K562 (cell line): ENCODE measurements around the gene NRARP. TPM values are rescaled to one million over a fixed set of nuclear protein-coding genes. Genes with fewer than 3 reads are reported as not detected.
A peak's percentile ranks its signal among the peaks of the same experiment; 100 is the strongest.

Source experiments
- ATAC-seq: fragments of 200-7000 bp; cut with Tn5 transposase; 3 replicates; pipeline ENCODE4 v1.9.1; 2020; ENCODE audit warnings: moderate library complexity
- BruUV-seq: library from RNA; stranded (reverse); fragments of 400-500 nt; replicated peaks from 2 replicates; lab custom pipeline; 2021; lab: Mats Ljungman, UMichigan
- CTCF ChIA-PET: fragments of 300-600 bp; formaldehyde crosslinking; extraction: SDS; loops from one replicate; lab custom pipeline; 2021; ENCODE audit warnings: low intra/inter-chr PET ratio; lab: Yijun Ruan, JAX
- POLR2A ChIA-PET: fragments of 300-600, 350-650 bp; sonication (Branson Sonifier 250); formaldehyde crosslinking; extraction: SDS; loops from one replicate; lab custom pipeline; 2021; ENCODE audit warnings: antibody characterized with exemption, inconsistent platforms; lab: Yijun Ruan, JAX
- DNase-seq, 4 experiments: peaks; one replicate each; pipeline versions ENCODE4 v3.0.0 to v3.0.0-alpha.2; 2011 to 2018; ENCODE audit warnings: low spot score in 3 of 4, mixed read lengths in 3 of 4; ENCODE audit errors: extremely low read depth in 1 of 4
- FAIRE-seq: peaks from 2 replicates; lab custom pipeline; 2011; peaks lifted over from hg19 to GRCh38; lab: Jason Lieb, UNC
- H2AFZ ChIP-seq: 2 replicates; pipeline ENCODE4 v1.6.0; 2011; ENCODE audit warnings: low read depth, low read length, control low read depth, inconsistent platforms
- H3K27ac ChIP-seq: fragments of 200-600 bp; 3 replicates; pipeline ENCODE4 v1.8.0; 2011; ENCODE audit warnings: low read depth, mild to moderate bottlenecking, control low read depth, inconsistent platforms, low read length, moderate library complexity, mixed read lengths; ENCODE audit errors: extremely low read depth
- H3K27me3 ChIP-seq, 2 experiments: fragments of 300-600 bp in 1 of 2; 2 replicates in 1 of 2; 3 replicates in 1 of 2; pipeline versions ENCODE4 v1.6.0 to v1.8.0; 2011; ENCODE audit warnings: inconsistent platforms in 2 of 2, low read length in 2 of 2, mild to moderate bottlenecking in 1 of 2, mixed read lengths in 1 of 2, moderate library complexity in 1 of 2; ENCODE audit not compliant: control insufficient read depth in 2 of 2, insufficient read depth in 2 of 2
- H3K36me3 ChIP-seq: fragments of 300-600 bp; 3 replicates; pipeline ENCODE4 v1.8.0; 2011; ENCODE audit warnings: mild to moderate bottlenecking, low read length, inconsistent platforms; ENCODE audit not compliant: control insufficient read depth, insufficient read depth
- H3K4me1 ChIP-seq, 2 experiments: fragments of 200-600 bp in 1 of 2; replicated peaks in 1 of 2; 2 replicates in 1 of 2; 3 replicates in 1 of 2; pipeline versions ENCODE4 v1.5.1 to v1.8.0; 2011; ENCODE audit warnings: inconsistent platforms in 2 of 2, low read length in 2 of 2, mild to moderate bottlenecking in 1 of 2, mixed read lengths in 1 of 2, moderate library complexity in 1 of 2; ENCODE audit not compliant: control insufficient read depth in 2 of 2, insufficient read depth in 2 of 2
- H3K4me2 ChIP-seq: 2 replicates; pipeline ENCODE4 v1.6.1; 2011; ENCODE audit warnings: low read length, control low read depth, inconsistent platforms, mixed read lengths; ENCODE audit not compliant: insufficient read depth
- H3K4me3 ChIP-seq: fragments of 200-600 bp; sonication (generic), shearing (Covaris generic); 2 replicates; pipeline ENCODE4 v1.5.1; 2016; ENCODE audit warnings: control low read depth, inconsistent platforms
- H3K79me2 ChIP-seq: fragments of 200-600 bp; 3 replicates; pipeline ENCODE4 v1.8.0; 2011; ENCODE audit warnings: low read length, inconsistent platforms; ENCODE audit not compliant: control insufficient read depth, insufficient read depth
- H3K9ac ChIP-seq, 2 experiments: 2 replicates each; pipeline versions ENCODE4 v1.6.0 to v1.6.1; 2011; ENCODE audit warnings: low read depth in 2 of 2, low read length in 2 of 2, control low read depth in 1 of 2, inconsistent platforms in 1 of 2, mild to moderate bottlenecking in 1 of 2, mixed read lengths in 1 of 2; ENCODE audit not compliant: insufficient read depth in 1 of 2
- H3K9me1 ChIP-seq: one replicate; pipeline ENCODE4 v1.6.0; 2011; ENCODE audit warnings: inconsistent platforms, mild to moderate bottlenecking, low read length, moderate library complexity; ENCODE audit not compliant: control insufficient read depth, insufficient read depth
- H3K9me3 ChIP-seq: replicated peaks from 2 replicates; pipeline ENCODE4 v1.5.1; 2011; ENCODE audit warnings: low read depth, low read length, inconsistent platforms; ENCODE audit not compliant: control insufficient read depth, insufficient read depth
- H4K20me1 ChIP-seq: replicated peaks from 2 replicates; pipeline ENCODE4 v1.6.1; 2011; ENCODE audit warnings: low read length, inconsistent platforms, mixed read lengths; ENCODE audit not compliant: control insufficient read depth, insufficient read depth
- POLR2G ChIP-seq: fragments of 200-400 bp; formaldehyde crosslinking; IDR thresholded peaks from 2 replicates; pipeline ENCODE4 v1.6.1; 2017; ENCODE audit warnings: low read depth, mild to moderate bottlenecking, antibody characterized with exemption, low read length, moderate library complexity
- POU5F1 ChIP-seq: fragments of 150-350 bp; IDR thresholded peaks from 2 replicates; pipeline ENCODE4 v1.6.1; 2014; ENCODE audit warnings: borderline replicate concordance, low read length, low read depth, mild to moderate bottlenecking; ENCODE audit not compliant: partially characterized antibody
- ZEB2 ChIP-seq: fragments of 450-650 bp; IDR thresholded peaks from 2 replicates; pipeline ENCODE4 v1.6.1; 2016
- ZFP36 ChIP-seq: fragments of 150-350 bp; IDR thresholded peaks from 2 replicates; pipeline ENCODE4 v1.6.1; 2018; ENCODE audit warnings: low read length, low read depth; ENCODE audit not compliant: partially characterized antibody
- ZFX ChIP-seq: sonication (generic); formaldehyde crosslinking; IDR thresholded peaks from 2 replicates; pipeline ENCODE4 v1.8.0; 2022; ENCODE audit warnings: mild to moderate bottlenecking, missing genetic modification reagents, moderate library complexity
- ZZZ3 ChIP-seq: fragments of 450-650 bp; IDR thresholded peaks from 2 replicates; pipeline ENCODE4 v1.6.1; 2016; ENCODE audit warnings: antibody characterized with exemption, mild to moderate bottlenecking, moderate library complexity
- WGBS: fragments of 100-300 bp; shearing (Covaris generic); methylation state at CpG from one replicate; pipeline ENCODE4 v1.1.6; 2016; ENCODE audit warnings: low coverage, mixed read lengths; ENCODE audit not compliant: insufficient coverage; ENCODE audit errors: missing lambda C conversion rate; 5-methylcytosine and 5-hydroxymethylcytosine counted together
- in situ Hi-C: fragments of 300-500 bp; cut with MboI; formaldehyde crosslinking; loops from 4 replicates; pipeline ENCODE4 v1.15.0; 2018; ENCODE audit warnings: inconsistent platforms, mixed read lengths
- intact Hi-C: fragments of 100-400 bp; cut with micrococcal nuclease; formaldehyde crosslinking; loops from 2 replicates; pipeline ENCODE4 v1.14.2; 2022
- polyA plus RNA-seq, 8 experiments: library from polyadenylated mRNA; depleted of rRNA in 4 of 8; stranded (reverse) in 5 of 8; unstranded in 3 of 8; fragments of >200 nt; fragmentation: Nextera tagmentation in 2 of 8; fragmentation: Illumina TruSeq in 1 of 8; extraction: Ambion mirVana in 2 of 8; extraction: Trizol in 1 of 8; gene quantifications; 2 replicates each; pipeline versions ENCODE4 v1.2.1 to v1.2.3, GENCODE V29; 2011 to 2014; ENCODE audit warnings: inconsistent platforms in 1 of 8, missing spikeins in 1 of 8
- total RNA-seq, 7 experiments: library from RNA; depleted of rRNA in 6 of 7; stranded (reverse); fragments of >200 nt in 6 of 7; fragmentation: Illumina TruSeq in 2 of 7; extraction: Trizol in 2 of 7; gene quantifications; 2 replicates each; pipeline versions ENCODE4 v1.2.1 to v1.2.3, GENCODE V29; 2011 to 2021; ENCODE audit warnings: low replicate concordance in 1 of 7

NRARP gene
- total and polyA plus RNA-seq, 9 of the 15 experiments (the other 6 are each of a cell fraction or from before 2014, with no cell fraction given), result 2.0 to 24.5 (median 7.2) TPM; not detected in 2

DNA sequence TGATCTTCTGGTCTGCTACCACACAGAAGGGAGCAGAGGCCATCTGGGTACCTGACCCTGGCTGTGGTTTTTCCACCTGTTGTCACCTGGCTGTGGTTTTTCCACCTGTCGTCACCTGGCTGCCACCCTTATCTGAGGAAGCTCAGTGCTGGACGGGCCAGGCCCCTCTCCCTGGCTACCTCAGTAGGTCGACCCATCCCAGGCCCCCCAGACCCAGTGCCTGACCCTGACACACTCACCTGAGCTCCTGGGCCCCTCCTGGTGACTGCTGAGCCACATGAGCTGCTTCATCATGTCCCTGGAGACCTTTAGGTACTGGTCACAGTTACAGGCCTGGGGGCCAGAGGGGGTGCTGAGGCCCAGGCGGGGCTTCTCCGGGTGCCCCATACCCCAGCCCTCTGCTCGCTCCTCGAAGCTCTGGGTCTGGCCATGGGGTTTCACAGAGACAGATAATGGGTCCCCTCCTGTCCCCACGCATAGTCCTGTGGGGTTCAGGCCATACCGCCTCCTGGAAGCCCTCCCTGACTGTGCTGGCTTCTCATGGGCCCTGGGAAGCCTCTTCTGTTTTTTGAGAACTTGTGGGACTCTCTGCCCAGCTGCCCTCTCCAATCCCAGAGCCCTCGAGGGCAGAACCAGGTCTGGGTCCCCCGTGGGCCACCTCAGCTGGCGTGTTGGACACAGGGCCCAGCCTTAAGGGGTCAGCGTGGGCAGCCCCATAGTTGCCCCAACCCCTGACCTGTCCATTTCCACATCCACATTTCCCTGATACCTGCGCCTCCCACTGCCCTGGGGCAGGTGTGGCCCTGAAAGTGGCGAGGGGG, 7.5 kb upstream of the NRARP start:
- no peak overlapping the region for H2AFZ ChIP-seq
- CTCF ChIA-PET, result interaction anchor here (0.5 kb wide), 1 partner anchor 135 kb away, joined by 3 read pairs; no protein-coding TSS in a partner anchor
- peaks cover 7% of the 10 kb centered on the region for H3K9me1 ChIP-seq
- no peak overlapping the region for H3K27ac ChIP-seq
- no peaks in the 10 kb centered on the region for H3K79me2 ChIP-seq
- peaks cover 16 to 95% of the 10 kb centered on the region in 2 experiments for H3K4me1 ChIP-seq
- no TSS peak for BruUV-seq
- no peaks in the 10 kb centered on the region for H3K9me3 ChIP-seq
- in situ Hi-C loops, result no loop called here
- DNase-seq, result peak in 1 of 4 experiments; percentile 13
- POLR2A ChIA-PET, result interaction anchor here (0.7 to 1.1 kb wide), 2 partner anchors 10 to 445 kb away, joined by 3 read pairs; no protein-coding TSS in a partner anchor
- no peak overlapping the region for H3K4me3 ChIP-seq
- peak; percentile 53 for TF ChIP-seq ZFP36
- TF ChIP-seq ZFX (CRISPR knock-in tag), result peak; percentile 10; the same call in 1 of the 2 replicates
- no peak for TF ChIP-seq POU5F1
- peak; percentile 66; the same call in 1 of the 2 replicates for TF ChIP-seq ZEB2
- 0 out of 2 replicates have a peak, but pooled peaks have one; percentile 16 for TF ChIP-seq POLR2G
- no peak for TF ChIP-seq ZZZ3
- TF ChIP-seq, all 486 proteins: peak for 4
- ATAC-seq (no peak), FAIRE-seq (no peak)
- WGBS, result 52% methylated on average over 15 of the region's 15 CpGs
- Histone ChIP-seq H3K4me2 (no peak overlapping the region), H4K20me1 (peaks cover 8% of the 10 kb centered on the region; the same call in 1 of the 2 replicates), H3K9ac (peak overlapping the region in 1 of 2 experiments; percentile 14; a peak in 1 of 4 replicates), H3K36me3 (no peaks in the 10 kb centered on the region), H3K27me3 (no peaks in the 10 kb centered on the region)
- intact Hi-C loops, result loop anchor here (10.0 kb wide), 1 partner anchor 115 kb away; the partner anchor contains the start of genes EXD3 and NOXA1
